Stimulated activated CD4-positive, alpha-beta T cell treated with anti-CD3 and anti-CD28 coated beads, Interleukin-2, amount 100 ng/mL, for 4 hours (primary cell): ENCODE data around the gene FAM204A.

Experiments
- DNase-seq: peaks from one replicate; pipeline ENCODE4 v3.0.0-alpha.2; 2020; ENCODE audit warnings: low read depth

Gene FAM204A

DNA sequence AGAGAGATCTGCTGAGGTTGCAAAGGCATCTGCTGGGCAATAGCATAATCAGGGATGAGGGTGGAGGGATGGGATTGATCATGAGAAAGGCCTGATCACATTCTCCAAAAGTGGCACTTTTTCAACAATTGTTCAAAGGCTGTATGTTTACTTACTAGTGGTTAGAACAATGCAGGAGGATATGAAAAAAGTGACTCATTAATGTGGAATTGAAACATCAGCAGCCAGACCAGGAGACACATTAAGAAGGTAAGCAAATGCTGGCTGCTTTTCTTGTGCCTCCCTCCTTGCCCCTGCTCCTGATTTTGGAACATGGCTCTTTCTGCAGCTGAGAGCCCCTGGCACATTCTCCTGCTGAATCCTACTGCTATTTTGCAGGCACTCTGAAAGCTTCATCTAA is 63.5 kb downstream of the FAM204A start:
- DNase-seq = no peak

- no peak for DNase-seq
Measured at GRCh38 chr10:118277871-118278270, 64.3 kb downstream of the FAM204A start.

- DNase-seq = no peak
Measured at GRCh38 chr10:118276727-118277126, 65.4 kb downstream of the FAM204A start.

DNA sequence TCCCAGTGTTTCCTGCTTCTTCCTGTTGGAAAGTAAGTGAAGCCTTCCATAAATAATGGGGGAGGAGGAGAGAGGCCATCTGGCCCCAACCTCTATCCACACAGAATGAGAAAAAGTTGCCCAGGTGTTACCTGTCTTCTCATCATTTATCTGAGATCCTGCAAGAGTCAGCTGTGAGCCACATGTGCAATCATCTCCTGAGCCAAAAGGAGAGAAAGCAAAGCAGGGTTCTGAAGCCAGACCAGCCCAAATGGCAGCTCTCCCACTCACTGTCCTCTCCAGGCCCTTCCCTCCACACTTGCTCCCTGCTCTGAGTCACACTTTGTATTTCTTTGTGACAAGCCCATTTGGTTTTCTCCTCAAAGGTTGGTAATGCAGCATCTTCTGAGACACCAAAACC is 65.9 kb downstream of the FAM204A start:
- DNase-seq = no peak

DNA sequence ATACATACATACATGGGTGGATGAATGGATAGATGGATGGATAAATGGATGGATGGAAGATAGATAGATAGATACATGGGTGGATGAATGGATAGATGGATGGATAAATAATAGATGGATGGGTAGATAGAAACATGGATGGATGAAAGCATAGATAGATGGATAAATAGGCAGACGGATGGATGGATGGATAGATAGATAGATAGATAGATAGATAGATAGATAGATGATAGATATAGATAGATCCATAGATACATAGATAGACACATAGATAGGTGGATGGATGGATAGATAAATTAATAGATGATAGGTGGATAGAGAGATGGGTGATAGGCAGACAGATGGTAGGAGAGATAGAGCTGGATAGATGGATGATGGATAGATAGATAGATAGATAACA is 68.5 kb downstream of the FAM204A start:
- DNase-seq = no peak

GRCh38 chr10:118272767-118273166 is 69.4 kb downstream of the FAM204A start:
- DNase-seq = no peak

DNA sequence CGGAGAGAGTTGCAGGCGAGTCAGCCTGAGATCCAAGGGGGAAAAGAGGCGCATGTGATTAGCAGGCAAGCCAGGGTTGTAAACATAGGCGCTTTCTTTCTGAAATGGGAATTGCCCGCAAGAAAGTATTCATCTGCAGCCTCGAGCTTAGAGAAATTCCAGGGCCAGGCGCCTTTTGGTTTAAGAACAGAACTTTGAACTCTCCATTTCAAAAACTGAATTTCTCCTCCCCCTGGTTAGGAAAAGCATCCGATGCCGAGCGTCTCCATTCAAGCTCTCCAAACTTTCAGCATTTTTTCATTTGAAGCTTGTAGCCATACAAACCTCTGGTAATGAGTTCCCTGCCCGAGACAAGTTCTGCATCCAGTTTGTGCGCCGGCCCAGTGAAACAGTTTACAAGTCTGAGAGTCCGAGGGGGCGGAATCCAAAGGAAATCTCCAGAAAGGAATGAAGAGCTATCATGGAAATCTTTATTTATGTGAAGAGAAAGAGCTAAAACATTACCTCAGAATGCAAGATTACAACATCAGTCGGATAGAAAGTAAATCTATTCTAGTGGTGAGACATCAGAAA is 69.9 kb downstream of the FAM204A start:
- no peak for DNase-seq

- DNase-seq = no peak
Measured at GRCh38 chr10:118271671-118272070, 70.5 kb downstream of the FAM204A start.

DNA sequence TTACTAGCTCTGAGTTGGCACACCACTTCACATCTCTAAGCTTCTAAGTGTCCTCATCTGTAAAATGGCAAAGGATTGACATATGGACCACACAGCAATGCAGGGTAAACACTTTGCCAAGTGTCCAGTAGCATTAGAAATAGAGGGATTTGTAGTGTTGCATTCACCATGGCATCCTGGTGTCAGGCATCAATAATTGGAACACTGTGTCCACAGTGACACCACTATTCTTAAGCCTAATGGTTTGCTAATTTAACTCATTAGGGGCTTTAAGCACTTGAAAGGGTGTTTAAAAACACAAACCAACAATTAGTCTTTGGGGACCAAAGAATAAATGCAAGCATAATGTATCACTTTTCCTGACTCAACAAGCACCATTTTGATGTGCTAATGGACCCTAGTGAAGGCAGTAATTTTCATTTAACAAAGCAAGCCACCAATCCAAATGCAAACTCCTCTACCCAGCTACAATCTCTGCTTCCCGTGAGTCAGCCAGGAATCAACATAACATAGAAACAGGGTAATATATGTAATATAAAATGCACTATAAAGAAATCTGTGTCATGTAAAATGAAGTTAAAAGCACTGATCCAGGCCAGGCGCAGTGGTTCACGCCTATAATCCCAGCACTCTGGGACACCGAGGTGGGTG is 75.9 kb downstream of the FAM204A start:
- DNase-seq = no peak

DNA sequence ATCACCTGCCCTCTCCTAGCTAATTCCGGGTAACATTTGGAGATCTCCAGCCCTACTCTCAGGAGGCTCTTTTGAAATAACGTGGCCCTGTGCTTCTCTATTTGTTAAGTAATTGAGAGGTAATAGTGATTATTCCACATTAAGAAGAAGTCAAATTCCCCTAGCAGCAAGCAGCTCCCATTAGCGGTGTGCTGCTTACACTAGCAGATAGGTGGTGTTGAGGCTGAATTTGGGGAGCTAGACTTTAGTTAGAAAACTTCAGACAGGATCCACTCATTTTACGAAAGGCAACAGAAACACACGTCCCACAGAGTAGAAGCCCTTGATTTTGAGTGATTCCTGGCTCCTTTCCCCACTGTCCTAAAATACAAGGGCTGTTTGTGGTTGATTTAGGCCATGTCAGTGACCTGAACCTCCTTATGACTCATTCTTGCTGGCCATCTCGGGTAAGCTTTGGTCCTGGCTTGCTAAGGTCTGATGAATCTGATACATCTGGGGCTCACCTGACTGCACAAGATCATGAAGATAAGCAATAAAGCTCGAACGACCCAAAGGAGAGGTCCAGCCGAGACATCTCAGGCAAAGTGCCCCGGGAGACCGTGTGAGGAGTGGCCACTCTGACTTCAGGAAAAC is 77.2 kb downstream of the FAM204A start:
- no peak for DNase-seq

- no peak for DNase-seq
Measured at GRCh38 chr10:118264252-118264651, 77.9 kb downstream of the FAM204A start.

- no peak for DNase-seq
Measured at GRCh38 chr10:118262538-118262937, 79.6 kb downstream of the FAM204A start.

GRCh38 chr10:118259288-118259906 is 82.7 kb downstream of the FAM204A start:
- no peak for DNase-seq

DNA sequence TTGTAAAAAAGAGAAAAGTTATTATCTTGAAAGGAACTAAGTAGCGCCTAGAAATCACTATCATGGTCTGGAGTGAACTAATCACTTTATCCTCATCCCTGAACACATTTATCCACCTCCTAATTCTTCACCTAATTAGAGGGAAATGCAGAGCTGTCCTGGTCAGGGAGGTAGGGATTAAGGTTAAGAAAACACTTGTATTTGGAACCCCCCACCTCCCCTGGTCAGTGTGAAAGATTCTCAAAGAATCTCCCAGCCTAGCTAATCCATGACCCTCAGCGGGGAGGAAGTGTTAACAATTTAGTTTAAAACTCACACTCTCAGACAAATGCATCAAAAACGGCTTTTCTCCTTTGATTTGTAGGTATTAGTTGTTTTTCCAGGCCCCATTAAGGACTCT is 83.8 kb downstream of the FAM204A start:
- no peak for DNase-seq

GRCh38 chr10:118256825-118257570 is 85.1 kb downstream of the FAM204A start:
- no peak for DNase-seq

DNA sequence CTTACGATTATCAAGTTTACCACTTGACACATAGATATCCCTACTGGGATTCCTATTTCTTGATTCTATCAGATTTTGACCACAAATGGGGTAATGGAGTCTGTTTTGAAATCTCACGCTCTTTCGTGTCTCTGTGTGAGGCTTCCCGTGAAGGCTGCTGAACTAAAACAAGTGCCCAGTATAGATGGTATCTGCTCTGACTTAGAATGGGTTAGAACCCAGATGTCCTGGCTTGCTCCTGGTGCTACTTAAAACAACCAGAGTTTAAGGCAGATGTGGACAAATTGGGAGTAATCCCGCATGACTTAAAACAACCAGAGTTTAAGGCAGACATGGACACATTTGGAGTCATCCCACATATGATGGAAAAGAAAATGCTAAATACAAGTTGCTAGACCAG is 85.9 kb downstream of the FAM204A start:
- DNase-seq = no peak

- DNase-seq = no peak
Measured at GRCh38 chr10:118255355-118255754, 86.8 kb downstream of the FAM204A start.

DNA sequence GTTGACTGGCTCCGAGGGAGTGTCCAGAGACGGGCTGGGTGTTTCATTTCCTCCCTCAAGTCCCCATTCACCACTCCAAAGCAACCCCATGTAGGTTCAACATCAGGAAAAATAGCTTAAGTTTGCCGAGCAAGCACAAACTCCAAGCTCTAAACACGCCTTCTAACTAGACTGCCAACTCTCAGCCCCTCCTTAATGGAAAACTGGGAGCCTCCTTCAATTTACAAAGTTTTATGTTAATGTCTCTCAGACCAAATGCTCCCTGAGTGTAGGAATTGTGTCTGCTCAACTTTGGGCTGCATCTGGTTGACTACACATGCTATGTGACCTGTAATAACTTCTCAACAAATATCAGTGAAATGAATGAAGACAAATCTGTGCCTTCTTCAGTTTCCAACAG is 87.5 kb downstream of the FAM204A start:
- DNase-seq = no peak

DNA sequence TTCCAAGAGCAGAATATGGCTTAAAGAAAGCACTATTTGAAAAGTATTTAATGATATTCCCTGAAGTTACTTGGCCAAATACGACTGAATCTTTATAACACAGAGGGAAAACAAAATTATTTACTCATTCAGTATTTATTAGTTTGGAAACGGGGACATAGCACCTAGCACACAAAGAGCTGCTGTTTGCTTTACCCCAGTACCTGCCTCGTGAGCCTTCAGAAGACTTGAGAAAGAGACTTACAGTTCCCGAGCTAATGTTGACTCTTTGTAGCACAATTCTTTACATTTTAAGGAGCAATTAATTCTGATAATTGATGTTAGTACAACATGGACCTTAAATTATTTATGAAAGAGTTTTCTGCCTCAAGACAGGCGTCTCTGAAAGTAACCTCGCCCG is 88.7 kb downstream of the FAM204A start:
- DNase-seq = no peak

DNA sequence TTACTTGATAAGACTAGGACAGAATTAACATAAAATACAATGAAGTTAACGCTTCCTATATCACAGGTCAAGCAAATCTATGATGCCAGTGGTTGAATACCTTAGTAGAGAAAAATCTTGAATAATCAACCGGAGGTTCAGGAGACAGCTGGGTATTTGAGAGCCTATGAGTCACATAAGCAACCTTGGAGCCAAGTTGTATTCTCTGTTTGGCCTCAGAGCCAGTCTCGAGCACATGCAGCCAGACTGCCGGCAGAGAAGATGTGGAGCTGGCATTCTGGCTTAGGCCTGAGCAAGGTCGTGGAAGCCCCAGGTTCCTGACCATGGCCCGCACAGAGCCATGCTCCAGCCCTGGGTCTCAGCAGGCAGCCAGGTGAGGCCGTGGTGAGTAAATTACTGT is 90.3 kb downstream of the FAM204A start:
- no peak for DNase-seq

DNA sequence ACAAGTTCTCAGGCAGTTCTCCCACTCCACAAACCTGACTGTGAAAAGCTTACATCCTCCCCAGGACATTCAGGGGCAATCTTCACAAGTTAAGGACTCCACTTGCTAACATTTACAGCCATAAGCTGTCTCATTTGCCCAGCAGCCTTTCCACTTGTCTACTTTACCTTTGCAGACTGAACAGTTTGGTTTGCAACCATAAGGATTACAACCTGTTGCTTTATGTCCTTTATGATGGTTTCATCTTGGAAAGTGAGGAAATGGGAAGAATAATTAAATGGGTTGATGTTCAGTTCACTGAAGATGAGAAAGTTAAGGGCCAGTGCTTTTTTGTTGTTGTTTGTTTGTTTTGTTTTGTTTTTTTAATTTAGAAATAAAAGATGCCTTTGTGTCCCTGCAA is 92.4 kb downstream of the FAM204A start:
- no peak for DNase-seq
